Upper lobe of left lung (tissue), 4 donors: ENCODE data around the gene NEURL1B.

Experiments used
- CTCF ChIP-seq, 6 experiments: fragments of 450-650 bp in 4 of 6; fragments of 200-600 bp in 2 of 6; sonication (generic) in 2 of 6; IDR thresholded peaks; one replicate each; pipeline ENCODE4 v1.5.1; 2016 to 2019; ENCODE audit warnings: antibody characterized with exemption in 6 of 6
- EP300 ChIP-seq, 4 donors: sonication (generic); formaldehyde crosslinking; IDR thresholded peaks; one replicate each; pipeline ENCODE4 v1.5.1; 2017; ENCODE audit warnings: antibody characterized with exemption in 4 of 4, control low read depth in 2 of 4

GRCh38 chr5:172731680-172732074, 90.6 kb downstream of the NEURL1B start:
- TF ChIP-seq CTCF (IDR thresholded peaks at IDR 0.05), result no peak
- no peak for TF ChIP-seq EP300 (IDR thresholded peaks at IDR 0.05)
